GM06990 (cell line): ENCODE results near the gene OSM.

ENCODE experiments used
- DNase-seq: peaks from one replicate; pipeline ENCODE4 v3.0.0-alpha.2; 2011; ENCODE audit not compliant: insufficient read length; ENCODE audit errors: extremely low read depth
- H3K27me3 ChIP-seq: replicated peaks from 2 replicates; pipeline ENCODE4 v1.6.0; 2011; ENCODE audit warnings: low read length; ENCODE audit not compliant: control insufficient read depth, insufficient read depth
- H3K36me3 ChIP-seq: 2 replicates; pipeline ENCODE4 v1.5.1; 2011; ENCODE audit warnings: low read length; ENCODE audit not compliant: control insufficient read depth, insufficient read depth
- H3K4me3 ChIP-seq: replicated peaks from 2 replicates; pipeline ENCODE4 v1.5.1; 2011; ENCODE audit warnings: low read depth, mild to moderate bottlenecking, control low read depth, low read length
- TF ChIP-seq, protein P1 (sequence below): IDR thresholded peaks from 2 replicates; pipeline ENCODE4 v1.5.1; 2011; ENCODE audit warnings: low read length, control low read depth, mild to moderate bottlenecking, inconsistent platforms; ENCODE audit not compliant: insufficient read depth, poor library complexity, severe bottlenecking

OSM gene

DNA sequence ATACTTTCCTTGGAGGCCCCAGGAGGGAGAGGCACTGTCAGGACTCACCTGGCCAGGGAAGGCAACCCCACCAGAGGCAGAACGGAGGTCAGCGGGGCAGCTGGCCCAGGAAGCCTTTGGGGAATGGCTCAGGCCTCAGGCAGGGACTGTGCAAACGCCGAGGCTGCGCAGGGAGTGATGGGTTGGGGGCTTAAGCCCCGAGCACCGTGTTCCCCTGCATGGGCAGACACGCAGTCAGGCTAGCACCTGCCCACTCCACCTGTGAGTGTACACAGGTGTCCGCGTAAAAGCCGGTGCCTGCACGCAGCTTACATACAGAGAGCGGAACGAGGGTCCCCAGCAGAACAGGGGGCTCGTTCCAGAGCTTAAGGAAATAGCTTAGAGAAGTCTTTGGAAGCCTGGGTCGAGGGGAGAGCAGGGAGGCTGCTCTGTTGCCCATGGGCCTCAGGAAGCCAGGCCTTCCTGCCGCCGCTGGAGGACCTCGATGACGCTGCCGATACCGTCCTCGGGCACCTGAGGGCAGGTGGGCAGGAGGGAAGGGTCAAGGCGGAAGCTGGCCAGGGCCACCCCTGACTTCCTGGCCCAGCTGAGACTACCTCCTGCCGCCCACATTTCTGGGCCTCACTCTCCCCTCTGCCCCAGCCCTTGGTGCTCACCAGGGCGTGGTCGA lies 18.7 kb upstream of the OSM start:
- no peaks in the 10 kb centered on the region for H3K27me3 ChIP-seq
- H3K36me3 ChIP-seq: no peaks in the 10 kb centered on the region
- H3K4me3 ChIP-seq: no peak overlapping the region
- TF ChIP-seq, protein P1, sequence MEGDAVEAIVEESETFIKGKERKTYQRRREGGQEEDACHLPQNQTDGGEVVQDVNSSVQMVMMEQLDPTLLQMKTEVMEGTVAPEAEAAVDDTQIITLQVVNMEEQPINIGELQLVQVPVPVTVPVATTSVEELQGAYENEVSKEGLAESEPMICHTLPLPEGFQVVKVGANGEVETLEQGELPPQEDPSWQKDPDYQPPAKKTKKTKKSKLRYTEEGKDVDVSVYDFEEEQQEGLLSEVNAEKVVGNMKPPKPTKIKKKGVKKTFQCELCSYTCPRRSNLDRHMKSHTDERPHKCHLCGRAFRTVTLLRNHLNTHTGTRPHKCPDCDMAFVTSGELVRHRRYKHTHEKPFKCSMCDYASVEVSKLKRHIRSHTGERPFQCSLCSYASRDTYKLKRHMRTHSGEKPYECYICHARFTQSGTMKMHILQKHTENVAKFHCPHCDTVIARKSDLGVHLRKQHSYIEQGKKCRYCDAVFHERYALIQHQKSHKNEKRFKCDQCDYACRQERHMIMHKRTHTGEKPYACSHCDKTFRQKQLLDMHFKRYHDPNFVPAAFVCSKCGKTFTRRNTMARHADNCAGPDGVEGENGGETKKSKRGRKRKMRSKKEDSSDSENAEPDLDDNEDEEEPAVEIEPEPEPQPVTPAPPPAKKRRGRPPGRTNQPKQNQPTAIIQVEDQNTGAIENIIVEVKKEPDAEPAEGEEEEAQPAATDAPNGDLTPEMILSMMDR: no peak
- DNase-seq: no peak

DNA sequence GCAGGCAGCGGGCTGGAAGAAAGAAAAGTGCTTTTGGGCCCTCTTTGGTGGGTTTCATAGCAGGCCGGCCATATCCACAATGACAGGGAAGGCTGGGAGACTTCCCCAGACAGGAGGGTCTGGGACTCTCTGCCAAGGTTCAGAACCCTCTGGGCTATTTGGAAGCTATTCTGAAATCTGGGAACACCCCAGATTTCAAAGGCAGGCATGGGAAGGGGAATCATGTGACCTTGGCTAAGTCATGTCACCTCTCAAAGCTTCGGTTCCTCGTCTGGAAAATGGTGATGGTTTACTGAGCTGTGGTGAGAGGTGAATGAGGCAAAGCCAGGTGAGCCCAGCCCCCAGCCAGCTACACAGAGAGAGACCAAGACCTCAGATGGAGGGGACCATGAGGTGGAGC lies 18.0 kb upstream of the OSM start:
- H3K27me3 ChIP-seq: no peaks in the 10 kb centered on the region
- DNase-seq: no peak
- H3K4me3 ChIP-seq: no peak overlapping the region
- TF ChIP-seq, protein P1: no peak
- H3K36me3 ChIP-seq: no peaks in the 10 kb centered on the region

DNA sequence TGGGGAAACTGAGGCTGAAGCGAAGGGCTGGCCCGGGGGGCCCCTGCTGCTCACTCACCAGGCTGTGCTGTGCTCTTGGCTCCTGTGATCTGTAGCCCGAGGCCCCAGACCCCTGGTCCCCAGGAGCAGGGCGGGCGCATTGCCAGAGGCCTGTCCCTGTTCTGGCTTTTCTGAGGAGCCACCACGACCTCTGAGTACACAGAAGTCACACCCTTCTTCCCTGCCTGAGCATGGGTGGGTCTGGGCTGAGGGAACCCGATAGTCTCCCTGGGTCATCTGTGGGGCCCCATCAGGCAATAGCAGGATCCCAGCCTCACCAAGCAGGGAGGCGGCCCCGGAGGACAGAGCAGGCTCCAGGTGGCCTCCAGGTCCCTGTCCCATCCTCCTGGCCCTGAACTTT lies 17.5 kb upstream of the OSM start:
- H3K27me3 ChIP-seq: no peaks in the 10 kb centered on the region; the same call in 1 of the 2 replicates
- no peak for DNase-seq
- no peak overlapping the region for H3K4me3 ChIP-seq
- H3K36me3 ChIP-seq: no peaks in the 10 kb centered on the region
- TF ChIP-seq, protein P1: no peak

DNA sequence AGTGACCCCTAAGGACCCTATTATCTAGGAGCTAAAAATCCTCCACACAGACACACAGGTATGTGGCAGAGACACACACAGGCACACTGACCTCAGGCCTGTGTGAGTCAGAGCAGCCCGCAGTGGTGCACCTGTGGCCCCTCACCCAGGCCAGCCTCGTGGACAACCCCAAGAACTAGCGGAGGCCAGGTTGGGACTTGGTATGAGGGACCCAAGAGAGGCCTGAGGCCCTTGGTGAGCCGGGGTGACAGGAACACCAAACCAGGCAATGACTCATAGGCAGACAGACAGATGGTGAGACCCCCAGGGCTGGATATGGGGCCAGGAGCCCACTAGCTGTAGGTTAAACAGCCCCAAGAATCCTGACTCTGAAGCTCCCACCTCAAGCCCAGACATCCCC lies 16.7 kb upstream of the OSM start:
- TF ChIP-seq, protein P1: no peak
- no peak for DNase-seq
- no peak overlapping the region for H3K4me3 ChIP-seq
- no peaks in the 10 kb centered on the region; the same call in 1 of the 2 replicates for H3K27me3 ChIP-seq
- H3K36me3 ChIP-seq: no peaks in the 10 kb centered on the region

DNA sequence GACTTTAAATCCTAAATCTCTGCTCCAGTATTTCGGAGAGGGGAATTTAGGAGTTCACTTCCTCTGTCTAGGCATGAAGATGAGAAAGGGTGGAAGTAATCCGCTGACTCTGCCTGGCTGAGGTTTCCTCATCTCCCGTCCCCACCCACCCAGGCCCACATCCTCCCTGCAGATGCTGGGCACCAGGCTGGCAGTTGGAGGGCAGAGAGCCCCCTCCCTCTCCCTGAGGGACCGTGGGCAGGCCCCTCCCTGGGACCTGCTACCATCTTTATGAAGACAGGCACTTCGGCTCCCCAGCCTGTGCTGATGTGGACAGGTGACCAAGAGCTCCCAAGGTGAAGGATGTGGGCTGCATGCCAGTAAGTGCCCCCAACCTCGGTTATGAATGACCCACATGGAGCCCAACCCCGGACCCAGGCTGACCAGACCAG lies 16.0 kb upstream of the OSM start:
- no peak for DNase-seq
- TF ChIP-seq, protein P1: no peak
- Histone ChIP-seq H3K4me3 (no peak overlapping the region), H3K36me3 (no peaks in the 10 kb centered on the region), H3K27me3 (no peaks in the 10 kb centered on the region; the same call in 1 of the 2 replicates)

DNA sequence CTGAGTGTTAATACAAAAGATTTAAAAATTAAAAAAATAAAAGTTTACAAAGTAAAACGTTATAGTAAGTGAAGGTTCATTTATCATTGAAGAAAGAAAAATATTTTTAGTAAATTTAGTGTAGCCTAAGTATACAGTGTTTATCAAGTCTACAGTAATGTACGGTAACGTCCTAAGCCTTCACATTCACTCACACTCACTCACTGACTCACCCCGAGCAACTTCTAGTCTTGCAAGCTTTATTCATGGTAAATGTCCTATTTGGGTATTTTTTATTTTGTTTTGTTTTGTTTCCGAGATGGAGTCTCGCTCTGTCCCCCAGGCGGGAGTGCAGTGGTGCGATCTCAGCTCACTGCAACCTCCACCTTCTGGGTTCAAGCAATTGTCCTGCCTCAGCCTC lies 13.9 kb upstream of the OSM start:
- Histone ChIP-seq H3K4me3 (no peak overlapping the region), H3K27me3 (no peaks in the 10 kb centered on the region; the same call in 1 of the 2 replicates), H3K36me3 (no peaks in the 10 kb centered on the region)
- DNase-seq: no peak
- TF ChIP-seq, protein P1: no peak
